Gastrocnemius medialis (tissue), 4 donors: Measurements from ENCODE around the gene MORN5.

Source experiments
- CTCF ChIP-seq, 5 experiments: fragments of 450-650 bp in 3 of 5; fragments of 200-600 bp in 2 of 5; sonication (generic) in 2 of 5; IDR thresholded peaks in 4 of 5; conservative IDR thresholded peaks in 1 of 5; 1 replicate in 4 of 5; 2 replicates in 1 of 5; pipeline ENCODE4 v1.5.1; 2016 to 2019; ENCODE audit warnings: antibody characterized with exemption in 5 of 5, mild to moderate bottlenecking in 3 of 5, moderate library complexity in 3 of 5
- POLR2A ChIP-seq, 2 donors: fragments of 450-650 bp; IDR thresholded peaks; one replicate each; pipeline ENCODE4 v1.6.1; 2017; ENCODE audit warnings: antibody characterized with exemption in 2 of 2, mild to moderate bottlenecking in 2 of 2, moderate library complexity in 2 of 2

GRCh38 chr9:122118343-122119165 is 41.2 kb upstream of the MORN5 start:
- no peak for TF ChIP-seq POLR2A (IDR thresholded peaks at IDR 0.05)
- TF ChIP-seq CTCF (IDR thresholded peaks at IDR 0.05 in 4 of 5, conservative IDR thresholded peaks at IDR 0.05 in 1 of 5): no peak
